DOHH2 (cell line): ENCODE results near the gene NGRN.

Experiments
- H3F3A ChIP-seq: fragments of 200-600 bp; sonication (generic), shearing (Covaris generic); 2 replicates; pipeline ENCODE4 v1.6.0; 2016; ENCODE audit warnings: antibody characterized with exemption, mild to moderate bottlenecking; ENCODE audit not compliant: control insufficient read depth, insufficient read depth
- H3K27ac ChIP-seq: fragments of 200-600 bp; sonication (generic); 2 replicates; pipeline ENCODE4 v1.5.1; 2014; ENCODE audit warnings: low read depth, mild to moderate bottlenecking, low read length, moderate library complexity
- H3K27me3 ChIP-seq: fragments of 200-600 bp; sonication (generic); 2 replicates; pipeline ENCODE4 v1.6.1; 2014; ENCODE audit warnings: mild to moderate bottlenecking, low read length, mixed read lengths; ENCODE audit not compliant: control insufficient read depth
- H3K36me3 ChIP-seq: fragments of 200-600 bp; sonication (generic); 2 replicates; pipeline ENCODE4 v1.6.1; 2014; ENCODE audit warnings: mild to moderate bottlenecking, low read length, moderate library complexity, mixed read lengths; ENCODE audit not compliant: control insufficient read depth
- H3K4me1 ChIP-seq: fragments of 200-600 bp; sonication (generic); 2 replicates; pipeline ENCODE4 v1.6.1; 2014; ENCODE audit warnings: mild to moderate bottlenecking, low read length, mixed read lengths; ENCODE audit not compliant: control insufficient read depth
- H3K4me2 ChIP-seq: fragments of 200-600 bp; sonication (generic); 2 replicates; pipeline ENCODE4 v1.6.0; 2014; ENCODE audit warnings: mild to moderate bottlenecking, low read length, moderate library complexity
- H3K4me3 ChIP-seq: fragments of 200-600 bp; sonication (generic); 2 replicates; pipeline ENCODE4 v1.5.1; 2014; ENCODE audit warnings: mild to moderate bottlenecking, low read length, mixed read lengths
- H3K79me2 ChIP-seq: fragments of 200-600 bp; sonication (generic); 2 replicates; pipeline ENCODE4 v1.6.1; 2014; ENCODE audit warnings: mild to moderate bottlenecking, low read length, mixed read lengths; ENCODE audit not compliant: control insufficient read depth
- H3K9me2 ChIP-seq: fragments of 200-600 bp; sonication (generic); replicated peaks from 2 replicates; pipeline ENCODE4 v1.6.1; 2014; ENCODE audit warnings: mild to moderate bottlenecking, low read length, mixed read lengths; ENCODE audit not compliant: control insufficient read depth
- H3K9me3 ChIP-seq: fragments of 200-600 bp; sonication (generic); 2 replicates; pipeline ENCODE4 v1.6.1; 2014; ENCODE audit warnings: antibody characterized with exemption, low read length, mixed read lengths; ENCODE audit not compliant: control insufficient read depth, insufficient read depth
- H4K20me1 ChIP-seq: fragments of 200-600 bp; sonication (generic); 2 replicates; pipeline ENCODE4 v1.6.0; 2014; ENCODE audit warnings: low read depth, mild to moderate bottlenecking, antibody characterized with exemption, low read length, moderate library complexity; ENCODE audit not compliant: control insufficient read depth, insufficient read depth
- CTCF ChIP-seq: fragments of 200-600 bp; sonication (generic); IDR thresholded peaks from one replicate; pipeline ENCODE4 v1.5.1; 2014; ENCODE audit warnings: antibody characterized with exemption, mild to moderate bottlenecking, low read depth, low read length; ENCODE audit not compliant: poor library complexity, severe bottlenecking
- EZH2phosphoT487 ChIP-seq: fragments of 200-600 bp; sonication (generic); IDR thresholded peaks from 2 replicates; pipeline ENCODE4 v1.6.1; 2017; ENCODE audit warnings: borderline replicate concordance, mild to moderate bottlenecking, antibody characterized with exemption, low read length, moderate library complexity, mixed read lengths

NGRN gene

GRCh38 chr15:90266485-90266884 is 1.0 kb downstream of the NGRN start:
- no peak for TF ChIP-seq EZH2phosphoT487
- TF ChIP-seq CTCF: no peak
- no peaks in the 10 kb centered on the region for H3K9me2 ChIP-seq
- H3K27me3 ChIP-seq: no peaks in the 10 kb centered on the region
- H3K79me2 ChIP-seq: peaks cover 67% of the 10 kb centered on the region
- H3K4me1 ChIP-seq: peaks cover 40% of the 10 kb centered on the region
- peaks cover 4% of the 10 kb centered on the region; the same call in 1 of the 2 replicates for H4K20me1 ChIP-seq
- H3K4me2 ChIP-seq: peak overlapping the region; percentile 95
- H3K27ac ChIP-seq: peak overlapping the region; percentile 80
- peak overlapping the region; percentile 89 for H3K4me3 ChIP-seq
- H3F3A ChIP-seq: peaks cover 8% of the 10 kb centered on the region; the same call in 1 of the 2 replicates
- peaks cover 43% of the 10 kb centered on the region for H3K36me3 ChIP-seq
- H3K9me3 ChIP-seq: no peaks in the 10 kb centered on the region

GRCh38 chr15:90268415-90268814 is 2.9 kb downstream of the NGRN start:
- H3K9me2 ChIP-seq: no peaks in the 10 kb centered on the region
- peaks cover 39% of the 10 kb centered on the region for H3K4me1 ChIP-seq
- H3K79me2 ChIP-seq: peaks cover 87% of the 10 kb centered on the region
- peaks cover 4% of the 10 kb centered on the region; the same call in 1 of the 2 replicates for H4K20me1 ChIP-seq
- peaks cover 62% of the 10 kb centered on the region for H3K36me3 ChIP-seq
- H3K27ac ChIP-seq: no peak overlapping the region
- H3K4me3 ChIP-seq: peak overlapping the region; percentile 89
- TF ChIP-seq CTCF: no peak
- no peak for TF ChIP-seq EZH2phosphoT487
- peaks cover 8% of the 10 kb centered on the region; the same call in 1 of the 2 replicates for H3F3A ChIP-seq
- H3K27me3 ChIP-seq: no peaks in the 10 kb centered on the region
- H3K4me2 ChIP-seq: peak overlapping the region; percentile 95
- no peaks in the 10 kb centered on the region for H3K9me3 ChIP-seq

- H3F3A ChIP-seq: no peaks in the 10 kb centered on the region
- H4K20me1 ChIP-seq: peaks cover 4% of the 10 kb centered on the region; the same call in 1 of the 2 replicates
- no peaks in the 10 kb centered on the region for H3K27me3 ChIP-seq
- peaks cover 64% of the 10 kb centered on the region for H3K36me3 ChIP-seq
- no peaks in the 10 kb centered on the region for H3K9me3 ChIP-seq
- no peaks in the 10 kb centered on the region for H3K9me2 ChIP-seq
- H3K27ac ChIP-seq: no peak overlapping the region
- no peak overlapping the region for H3K4me2 ChIP-seq
- peaks cover 77% of the 10 kb centered on the region for H3K79me2 ChIP-seq
- peaks cover 23% of the 10 kb centered on the region for H3K4me1 ChIP-seq
- TF ChIP-seq EZH2phosphoT487: no peak
- no peak for TF ChIP-seq CTCF
- no peak overlapping the region for H3K4me3 ChIP-seq
Observed at GRCh38 chr15:90270502-90271150, 5.2 kb downstream of the NGRN start.
